GM18499 (cell line): Measurements from ENCODE around the gene PECR.

Source experiments
- ATAC-seq: cut with Tn5 transposase; IDR thresholded peaks from one replicate; pipeline ENCODE4 v1.9.1; 2021; ENCODE audit warnings: moderate number of reproducible peaks; ENCODE audit not compliant: insufficient read depth, unreplicated experiment

The PECR gene

DNA sequence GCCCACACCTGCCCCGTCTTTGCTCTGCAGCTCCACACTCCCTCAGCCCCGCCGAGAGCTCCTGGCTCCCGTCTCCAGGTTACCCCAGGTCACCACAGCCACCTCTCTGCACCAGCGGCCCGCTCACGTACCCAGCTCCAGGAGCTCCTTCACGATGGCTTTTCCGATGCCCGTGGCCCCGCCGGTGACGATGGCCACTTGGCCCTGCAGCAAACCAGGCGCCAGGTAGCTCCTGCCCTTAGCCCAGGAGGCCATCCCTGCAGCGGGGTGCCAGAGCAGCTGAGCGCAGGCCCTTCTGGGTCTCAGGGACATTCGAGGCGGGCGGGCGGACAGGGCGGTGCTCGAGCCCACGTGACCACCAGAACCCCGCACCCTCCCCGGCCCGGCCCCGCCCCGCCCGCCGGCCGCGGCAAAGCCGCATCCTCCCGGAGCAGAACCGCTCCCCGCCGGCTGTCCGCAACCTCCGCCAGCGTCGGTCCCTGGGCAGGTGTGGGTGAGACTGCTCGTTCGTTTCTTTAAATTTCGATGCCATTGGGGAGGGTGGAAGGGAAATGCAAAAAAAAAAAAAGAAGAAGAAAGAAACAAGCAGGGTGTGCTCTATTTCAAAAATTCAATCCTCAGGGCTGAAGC lies at the start of gene PECR, which contains the start of gene TMEM169:
PECR (minus strand) TSS at position 323 of the 630 bp plus-strand sequence; CDS start at position 255, 68 bp downstream.
TMEM169 (plus strand) TSS at position 433 of the 630 bp plus-strand sequence. CDS start 14,045 bp downstream, outside the sequence.
- peak; percentile 72 for ATAC-seq

DNA sequence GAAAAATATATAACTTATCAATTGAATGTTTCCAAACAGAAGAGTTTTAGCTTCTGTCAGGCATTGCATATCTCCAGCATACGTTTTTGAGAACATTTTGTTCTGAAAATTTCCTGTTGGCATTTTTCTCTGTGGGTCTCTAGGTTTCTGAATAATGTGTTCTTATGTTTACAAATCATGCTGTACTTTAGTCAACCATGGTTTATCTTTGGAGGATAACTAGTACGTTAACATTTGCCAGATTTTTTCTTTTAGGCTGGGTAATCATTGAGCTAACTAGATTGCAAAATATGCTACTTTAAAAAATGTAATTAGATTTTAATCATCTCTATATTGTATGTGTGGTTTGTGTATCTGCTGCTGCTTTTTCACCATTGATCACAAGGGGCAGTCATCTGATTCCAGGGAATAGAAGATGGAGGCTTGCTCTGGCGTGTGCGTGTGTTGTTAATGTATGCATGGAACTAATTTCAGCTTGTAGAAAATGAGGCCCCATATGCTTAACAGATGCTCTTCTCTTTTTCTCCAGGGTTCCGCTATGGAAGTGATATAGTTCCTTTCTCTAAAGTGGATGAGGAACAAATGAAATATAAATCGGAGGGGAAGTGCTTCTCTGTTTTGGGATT lies 48.9 kb upstream of the PECR start:
- ATAC-seq, result no peak

DNA sequence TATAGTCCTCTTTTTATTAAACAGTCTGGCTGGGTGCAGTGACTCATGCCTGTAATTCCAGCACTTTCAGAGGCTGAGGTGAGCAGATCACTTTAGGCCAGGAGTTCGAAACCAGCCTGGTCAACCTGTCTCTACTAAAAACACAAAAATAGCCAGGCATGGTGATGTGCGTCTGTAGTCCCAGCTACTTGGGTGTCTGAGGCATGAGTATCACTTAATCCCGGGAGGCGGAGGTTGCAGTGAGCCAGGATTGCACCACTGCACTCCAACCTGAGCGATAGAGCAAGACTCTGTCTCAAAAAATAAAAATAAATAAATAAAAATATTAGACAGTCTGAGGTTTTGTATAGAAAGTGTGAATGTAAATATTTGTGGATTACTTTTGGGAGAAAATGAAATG lies 45.3 kb upstream of the PECR start:
- ATAC-seq, result no peak

DNA sequence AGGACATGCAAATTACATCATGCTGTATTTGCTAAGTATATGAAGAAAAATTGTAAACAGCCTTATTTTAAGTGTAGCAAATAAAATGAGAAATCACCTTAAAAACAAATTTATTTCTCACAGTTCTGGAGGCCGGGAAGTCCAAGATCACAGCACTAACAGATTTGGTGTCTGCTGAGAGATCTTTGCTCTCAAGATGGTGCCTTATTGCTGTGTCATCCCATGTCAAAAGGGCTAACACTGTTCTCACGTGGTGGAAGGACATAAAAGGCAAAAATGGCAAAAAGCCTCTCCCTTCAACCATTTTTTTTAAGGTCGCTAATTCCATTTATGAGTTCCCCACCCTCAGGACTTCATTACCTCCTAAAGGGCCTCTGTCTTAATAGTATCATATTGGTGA lies 39.6 kb upstream of the PECR start:
- no peak for ATAC-seq

DNA sequence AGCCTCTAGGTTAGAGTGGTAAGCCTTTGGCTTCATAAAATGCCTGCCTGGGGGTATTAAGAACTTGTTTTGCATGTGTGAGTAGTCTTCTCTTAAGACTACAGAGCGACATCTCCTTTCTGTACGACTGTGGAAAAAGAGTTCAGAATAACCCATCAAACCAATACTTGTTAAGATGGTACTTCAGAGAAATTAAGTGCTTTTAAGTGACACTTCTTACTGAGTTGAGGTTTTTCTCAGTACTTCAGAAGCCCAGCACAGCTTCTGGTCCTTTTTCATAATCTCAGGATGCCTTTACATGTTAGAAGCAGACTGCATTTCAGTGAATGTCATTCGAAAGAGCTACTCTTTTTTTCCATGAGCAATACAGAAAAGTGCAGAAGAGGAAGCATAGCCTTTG lies 38.4 kb upstream of the PECR start:
- no peak for ATAC-seq

DNA sequence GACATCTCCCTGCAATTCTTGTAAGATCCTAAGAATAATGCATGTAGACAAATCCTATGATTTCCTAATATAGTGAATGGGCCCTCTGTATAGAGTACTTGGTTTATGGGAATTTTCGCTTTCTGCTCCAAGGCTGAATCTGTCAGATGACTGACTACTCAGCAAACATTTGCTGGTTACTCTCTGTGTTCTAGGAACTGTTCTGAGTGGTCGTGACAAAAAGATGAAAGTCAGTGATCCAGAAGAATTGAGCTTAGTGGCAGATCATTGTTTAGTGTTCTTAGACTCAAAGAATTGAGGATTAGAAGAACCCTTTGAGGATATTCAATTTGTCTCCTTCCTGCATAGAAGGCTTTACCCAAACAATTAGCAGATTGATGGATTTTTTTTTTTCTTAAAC lies 37.5 kb upstream of the PECR start:
- ATAC-seq, result no peak

DNA sequence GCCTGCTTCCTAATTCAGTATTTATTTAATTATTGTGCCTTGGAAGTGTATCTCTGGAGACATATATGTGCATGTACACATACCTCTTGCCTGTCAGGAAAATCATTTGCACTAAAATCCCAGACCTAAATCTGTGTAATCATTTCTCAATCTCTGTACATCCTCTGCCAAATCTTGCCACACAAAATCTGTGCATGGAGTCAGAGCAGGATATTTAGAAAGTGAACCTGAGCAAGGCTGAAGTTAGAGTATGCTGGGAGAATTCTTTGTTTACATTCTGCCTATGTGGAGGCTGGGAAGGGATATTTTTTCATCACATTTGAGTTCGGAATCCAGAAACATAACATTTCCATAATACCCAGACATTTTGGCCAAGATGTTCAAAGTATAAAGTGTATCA lies 36.9 kb upstream of the PECR start:
- ATAC-seq, result no peak

DNA sequence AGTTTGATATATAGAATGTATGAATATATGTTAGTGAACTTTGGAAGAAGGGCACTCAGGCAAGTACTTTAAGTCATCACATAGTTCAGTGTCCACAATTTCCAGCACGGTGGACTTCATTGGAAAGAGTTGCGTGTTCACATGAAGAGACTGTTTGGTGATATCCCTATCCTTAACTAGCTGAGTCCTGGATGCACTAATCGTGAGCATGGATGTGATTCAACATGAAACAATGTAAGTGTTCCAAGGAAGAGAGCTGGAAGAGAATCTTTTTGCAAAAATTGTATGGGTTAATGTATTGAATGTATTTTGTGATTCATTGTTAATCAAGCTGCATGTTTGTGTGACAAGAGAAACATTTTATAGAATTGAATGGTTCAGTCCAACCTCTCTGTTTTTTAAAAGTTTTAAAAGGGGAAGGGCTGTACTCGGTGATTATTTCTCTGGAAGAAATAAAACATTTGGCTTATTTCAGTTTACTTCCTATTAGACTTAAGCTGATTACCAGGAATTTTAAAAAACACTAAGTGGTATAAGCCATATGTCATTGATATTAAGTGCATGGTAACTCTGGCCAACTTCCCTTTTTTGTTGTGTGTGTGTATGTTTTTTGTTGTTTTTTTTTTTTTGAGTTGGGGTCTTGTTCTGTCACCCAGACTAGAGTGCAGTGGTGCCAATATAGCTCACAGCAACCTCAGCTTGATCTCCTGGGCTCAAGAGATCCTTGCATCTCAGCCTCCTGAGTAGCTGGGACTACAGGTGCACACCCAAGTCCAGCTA lies 36.1 kb upstream of the PECR start:
- ATAC-seq, result no peak

DNA sequence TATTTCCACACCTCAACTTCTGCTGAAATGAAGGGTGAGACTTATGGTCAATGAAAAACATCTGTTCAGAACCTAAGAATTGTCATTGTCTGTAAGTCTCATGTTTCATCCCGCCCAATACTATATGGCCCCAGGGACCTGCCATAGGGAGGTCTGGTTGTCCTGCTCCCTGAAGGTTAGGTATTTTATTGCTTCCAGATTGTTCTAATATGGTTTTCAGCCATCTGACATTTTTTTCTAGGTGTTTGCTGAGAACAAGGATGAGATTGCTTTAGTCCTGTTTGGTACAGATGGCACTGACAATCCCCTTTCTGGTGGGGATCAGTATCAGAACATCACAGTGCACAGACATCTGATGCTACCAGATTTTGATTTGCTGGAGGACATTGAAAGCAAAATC lies 34.8 kb upstream of the PECR start:
- no peak for ATAC-seq

DNA sequence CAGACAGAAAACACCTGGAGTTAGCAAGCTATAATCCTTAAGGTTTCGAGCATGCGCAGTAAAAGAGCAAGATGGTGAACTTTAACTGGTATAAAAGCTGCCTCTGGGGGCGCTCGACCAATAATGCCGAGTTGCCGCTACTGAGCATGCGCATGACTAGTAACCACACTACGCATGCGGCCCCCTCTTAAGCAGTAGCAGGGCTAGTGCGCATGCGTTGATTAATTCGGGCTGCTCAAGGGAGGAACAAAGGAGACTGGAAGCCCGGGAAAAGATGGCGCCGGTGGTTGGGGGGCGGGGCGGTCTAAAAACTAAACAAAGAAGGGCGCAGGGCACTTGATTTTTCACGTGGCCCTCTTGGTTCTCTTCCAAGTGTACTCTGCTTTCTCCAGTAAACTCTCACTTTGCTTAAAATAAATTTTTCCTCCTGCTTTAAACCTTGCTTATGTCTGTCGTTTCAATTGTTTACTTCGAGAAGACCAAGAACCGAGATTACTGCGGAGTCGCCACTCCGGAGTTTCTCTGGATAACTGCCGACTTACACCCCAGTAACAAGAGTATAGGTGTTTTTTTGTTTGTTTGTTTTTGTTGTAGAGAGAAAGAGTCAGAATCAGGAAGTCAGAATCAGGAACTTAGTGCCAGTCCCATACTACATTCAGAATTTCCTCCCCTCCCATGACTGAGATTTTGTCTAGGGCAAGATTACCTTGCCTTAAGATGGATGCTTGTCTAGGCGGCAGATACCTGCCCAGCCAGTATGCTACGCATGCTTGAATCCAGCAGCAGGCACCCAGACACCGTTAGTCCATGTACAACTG lies 33.3 kb upstream of the PECR start:
- ATAC-seq, result peak; percentile 32

DNA sequence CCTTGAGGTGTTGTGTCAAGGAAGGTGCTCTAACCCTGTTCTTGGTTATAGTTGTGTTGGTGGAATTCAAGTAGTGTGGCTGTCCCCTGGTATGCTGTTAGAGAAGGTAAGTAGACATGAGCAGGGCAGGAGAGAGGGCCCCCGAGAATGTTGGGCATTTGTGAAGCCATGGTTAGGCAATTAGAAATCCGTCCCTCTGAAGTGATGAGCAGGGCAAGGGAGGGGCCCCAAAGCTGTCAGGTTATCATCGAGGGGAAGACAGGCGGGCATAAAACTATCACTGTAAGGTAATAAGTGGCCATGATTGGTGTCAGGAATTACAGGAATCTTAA lies 32.7 kb upstream of the PECR start:
- no peak for ATAC-seq

DNA sequence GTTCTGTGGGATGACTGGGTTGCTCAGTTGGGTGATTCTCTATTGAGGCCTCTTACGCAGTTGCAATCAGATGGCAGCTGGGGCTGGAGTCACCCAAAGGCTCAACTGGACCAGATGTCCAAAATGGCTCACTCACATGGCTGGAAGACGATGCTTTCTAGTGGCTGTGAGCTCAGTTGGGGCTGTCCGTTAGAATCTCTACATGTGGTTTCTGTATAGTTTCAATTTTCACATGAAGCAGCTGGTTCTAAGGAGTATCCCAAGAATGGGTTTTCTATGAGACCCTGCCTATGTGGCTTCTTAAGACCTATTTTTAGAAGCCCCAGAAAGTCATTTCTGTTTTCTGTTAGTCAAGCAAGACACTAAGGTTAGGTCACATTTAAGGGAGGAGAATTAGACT lies 32.0 kb upstream of the PECR start:
- ATAC-seq, result peak; percentile 68

DNA sequence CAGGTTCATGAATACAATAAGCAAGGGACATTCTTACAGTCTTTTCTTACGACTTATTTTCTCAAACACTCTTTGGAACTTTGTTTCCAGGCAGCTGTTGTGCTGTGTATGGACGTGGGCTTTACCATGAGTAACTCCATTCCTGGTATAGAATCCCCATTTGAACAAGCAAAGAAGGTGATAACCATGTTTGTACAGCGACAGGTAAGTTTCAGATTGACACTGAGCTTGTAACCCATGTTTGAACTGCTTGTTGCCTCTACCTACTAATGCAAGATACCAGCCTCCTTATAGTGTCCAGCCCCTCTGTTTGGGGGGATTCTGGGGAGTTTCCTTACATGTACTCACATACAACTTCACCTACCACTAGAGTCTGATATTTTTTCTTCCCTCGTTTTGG lies 31.3 kb upstream of the PECR start:
- no peak for ATAC-seq

DNA sequence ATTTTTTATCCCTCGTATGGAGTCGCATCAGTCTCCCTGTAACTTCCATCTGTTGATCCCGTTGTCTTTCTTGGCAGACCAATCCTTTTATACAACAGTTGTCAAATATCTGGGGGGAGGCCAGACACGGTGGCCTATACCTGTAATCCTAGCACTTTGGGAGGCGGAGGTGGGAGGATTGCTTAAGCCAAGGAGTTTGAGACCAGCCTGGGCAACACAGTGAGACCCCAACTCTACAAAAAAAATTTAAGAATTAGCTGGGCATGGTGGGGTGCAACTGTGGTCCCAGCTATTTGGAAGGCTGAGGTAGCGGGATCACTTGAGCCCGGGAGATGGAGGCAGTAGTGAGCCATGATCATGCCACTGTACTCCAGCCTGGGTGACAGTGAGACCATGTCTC lies 29.5 kb upstream of the PECR start:
- ATAC-seq, result no peak

DNA sequence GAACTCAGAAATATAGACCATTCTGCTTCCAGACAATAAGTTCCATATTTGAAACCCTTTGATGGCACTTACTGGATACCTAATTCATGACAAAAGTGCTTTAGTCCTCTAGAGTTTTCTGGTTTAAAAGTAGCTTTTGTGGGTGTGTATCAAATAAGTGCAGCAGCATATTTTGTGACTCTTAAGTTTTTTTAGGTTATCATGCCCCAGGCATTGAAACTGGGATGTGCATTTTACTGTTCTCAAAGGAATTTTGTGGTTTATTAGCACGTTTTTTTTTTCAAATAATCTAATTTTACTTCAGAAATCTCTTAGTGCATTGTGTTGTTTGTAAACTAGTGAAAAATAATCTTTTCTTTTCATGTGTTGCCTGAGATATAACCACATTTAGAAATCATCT lies 29.0 kb upstream of the PECR start:
- ATAC-seq, result no peak

DNA sequence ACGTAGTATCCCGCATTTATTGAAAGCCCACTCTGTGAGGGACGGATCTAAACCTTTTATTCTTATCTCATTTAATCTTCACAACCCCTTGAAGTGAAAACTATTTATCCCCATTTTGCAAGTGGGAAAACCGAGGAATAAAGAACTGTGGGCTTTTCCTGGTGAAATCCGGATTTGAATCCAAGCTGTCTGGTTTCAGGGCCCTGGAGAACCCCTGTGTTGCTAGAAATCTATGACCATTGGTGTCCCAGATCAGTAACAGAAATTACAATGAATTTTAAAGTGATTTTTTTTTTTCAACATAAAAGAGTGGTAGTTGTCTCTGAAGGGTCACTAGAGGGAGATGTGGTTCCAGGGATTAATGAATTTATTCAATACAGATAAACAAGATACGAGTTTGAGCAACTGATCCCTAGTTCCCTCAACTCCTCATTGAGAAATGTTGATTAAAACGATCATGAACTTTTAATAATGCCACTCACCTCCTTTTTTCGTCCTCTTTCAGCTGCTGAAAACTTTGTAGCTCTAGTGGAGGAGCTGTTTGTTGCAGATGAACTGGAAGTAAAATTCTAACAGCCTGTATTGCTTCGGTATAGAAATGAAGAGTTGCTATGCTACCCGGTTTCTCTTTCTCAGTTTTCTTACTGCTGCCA lies 28.5 kb upstream of the PECR start:
- ATAC-seq, result no peak

DNA sequence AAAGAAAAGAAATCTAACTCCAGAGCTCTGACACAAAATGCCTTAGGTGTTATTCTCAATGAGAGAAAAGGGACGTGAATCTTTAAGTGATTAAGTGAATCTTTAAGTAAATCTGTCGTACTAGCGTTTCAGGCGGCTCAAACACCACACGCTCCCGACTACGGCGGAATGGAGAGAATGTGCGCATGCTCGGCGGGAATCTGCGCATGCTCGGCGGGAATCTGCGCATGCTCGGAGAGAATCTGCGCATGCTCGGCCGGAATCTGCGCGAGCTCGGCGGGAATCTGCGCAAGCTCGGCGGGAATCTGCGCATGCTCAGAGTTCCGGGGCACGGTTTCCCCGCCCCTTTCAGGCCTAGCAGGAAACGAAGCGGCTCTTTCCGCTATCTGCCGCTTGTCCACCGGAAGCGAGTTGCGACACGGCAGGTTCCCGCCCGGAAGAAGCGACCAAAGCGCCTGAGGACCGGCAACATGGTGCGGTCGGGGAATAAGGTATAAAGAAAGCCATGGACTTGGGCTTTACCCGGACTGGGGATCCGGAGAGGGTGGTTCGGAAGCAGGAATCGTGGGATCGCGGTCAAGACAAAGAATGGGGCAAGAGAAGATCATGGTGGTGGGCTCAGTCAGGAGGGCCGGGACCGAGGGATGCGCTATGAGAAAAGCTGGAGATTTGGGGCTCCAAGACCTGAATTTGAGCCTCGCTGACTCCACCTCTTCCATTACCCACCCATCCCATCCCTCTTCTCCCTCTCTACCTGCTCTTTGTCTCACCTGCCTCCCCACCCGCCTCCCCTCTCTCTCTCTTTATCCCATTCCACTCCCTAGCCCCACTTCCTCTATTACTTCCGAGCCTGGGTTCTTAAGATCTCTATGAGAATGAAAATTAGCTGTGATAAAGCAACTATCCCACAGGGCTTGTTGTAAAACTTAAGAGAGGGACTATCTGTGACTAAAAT lies 27.6 kb upstream of the PECR start, which contains the start of gene XRCC5:
XRCC5 (plus strand) TSS at position 382 of the 955 bp plus-strand sequence; CDS start at position 471, 89 bp downstream.
- ATAC-seq, result no peak

DNA sequence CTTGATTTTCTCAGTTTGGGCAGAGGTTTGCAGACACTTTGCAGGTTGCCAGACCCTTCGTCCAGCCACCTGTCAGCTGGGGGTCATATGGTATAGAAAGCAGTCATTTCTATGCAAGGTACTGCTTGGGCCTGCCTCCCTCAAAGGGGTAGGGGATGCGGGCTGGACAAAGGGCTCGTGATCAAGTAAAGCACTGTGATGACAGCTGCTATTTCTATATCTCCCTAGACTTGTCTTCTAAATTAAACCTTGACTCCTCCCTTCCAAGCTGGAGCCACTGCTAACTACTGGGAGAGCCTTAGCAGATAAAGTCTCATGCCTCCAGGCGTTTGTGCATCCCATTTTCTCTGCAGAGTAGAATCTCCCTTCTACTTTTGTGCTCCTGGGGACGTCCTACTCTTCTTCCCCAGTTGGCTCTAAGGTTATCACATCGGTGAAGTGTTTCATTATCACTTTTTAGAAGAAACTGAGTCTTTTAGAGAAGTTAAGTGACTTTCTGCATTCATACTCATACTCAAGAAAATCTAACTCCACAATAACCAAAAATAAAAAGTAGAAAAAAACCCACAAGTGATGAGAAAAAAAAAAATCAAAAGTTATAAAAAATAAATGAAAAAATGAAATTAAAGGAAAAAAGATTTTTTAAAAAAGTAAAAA lies 26.8 kb upstream of the PECR start:
- no peak for ATAC-seq

DNA sequence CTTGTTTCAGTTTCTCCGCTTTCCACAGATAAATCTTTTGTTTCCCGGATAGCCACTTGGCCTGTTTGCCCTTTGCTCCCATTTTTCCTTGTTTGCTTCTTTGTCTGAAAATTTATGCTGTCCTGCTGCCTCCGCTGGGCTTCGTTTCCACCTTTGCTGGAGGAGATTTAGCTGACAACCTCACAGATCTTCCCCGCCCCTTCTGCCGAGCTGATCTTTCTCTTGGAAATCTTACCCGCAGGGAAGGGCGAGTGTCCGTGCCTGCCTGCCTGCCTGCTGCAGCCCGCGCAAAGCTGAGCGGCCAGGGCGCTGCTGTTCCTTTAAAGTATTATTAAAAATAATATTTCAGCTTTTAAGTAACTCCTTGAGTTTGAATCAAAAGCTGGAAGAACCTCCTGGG lies 26.2 kb upstream of the PECR start:
- no peak for ATAC-seq
